OCI-LY7 (cell line): Measurements from ENCODE around the gene MYRIP.

ENCODE experiments used
- EZH2phosphoT487 ChIP-seq: fragments of 200-600 bp; sonication (generic); IDR thresholded peaks from 2 replicates; pipeline ENCODE4 v1.6.1; 2018; ENCODE audit warnings: low read depth, borderline replicate concordance, mild to moderate bottlenecking, mixed run types, antibody characterized with exemption, low read length, moderate library complexity, mixed read lengths
- TF ChIP-seq, protein P1 (sequence below): fragments of 200-600 bp; sonication (generic); conservative IDR thresholded peaks from 2 replicates; pipeline ENCODE4 v1.5.1; 2014; ENCODE audit warnings: mild to moderate bottlenecking, antibody characterized with exemption, low read length, moderate library complexity, mixed read lengths

DNA sequence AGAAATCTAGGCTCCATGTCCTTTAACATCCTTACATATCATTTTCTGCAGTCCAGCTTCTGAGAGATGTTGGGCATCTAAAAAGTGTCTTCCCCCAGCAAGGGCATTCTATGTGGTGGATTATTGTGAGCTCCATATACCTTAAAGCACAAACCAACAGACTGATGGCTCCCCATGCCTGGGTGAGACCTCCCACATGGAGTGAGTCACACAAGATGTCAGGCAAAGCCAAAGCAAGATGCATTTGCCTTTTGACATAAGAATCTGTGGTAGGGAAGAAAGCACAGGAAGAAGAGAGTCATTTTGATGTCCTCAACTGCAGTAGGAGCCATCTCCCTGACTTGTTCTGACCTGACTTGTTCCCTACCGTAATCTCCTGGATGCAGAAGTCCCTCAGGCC is 261.4 kb downstream of the MYRIP start:
- TF ChIP-seq, protein P1, sequence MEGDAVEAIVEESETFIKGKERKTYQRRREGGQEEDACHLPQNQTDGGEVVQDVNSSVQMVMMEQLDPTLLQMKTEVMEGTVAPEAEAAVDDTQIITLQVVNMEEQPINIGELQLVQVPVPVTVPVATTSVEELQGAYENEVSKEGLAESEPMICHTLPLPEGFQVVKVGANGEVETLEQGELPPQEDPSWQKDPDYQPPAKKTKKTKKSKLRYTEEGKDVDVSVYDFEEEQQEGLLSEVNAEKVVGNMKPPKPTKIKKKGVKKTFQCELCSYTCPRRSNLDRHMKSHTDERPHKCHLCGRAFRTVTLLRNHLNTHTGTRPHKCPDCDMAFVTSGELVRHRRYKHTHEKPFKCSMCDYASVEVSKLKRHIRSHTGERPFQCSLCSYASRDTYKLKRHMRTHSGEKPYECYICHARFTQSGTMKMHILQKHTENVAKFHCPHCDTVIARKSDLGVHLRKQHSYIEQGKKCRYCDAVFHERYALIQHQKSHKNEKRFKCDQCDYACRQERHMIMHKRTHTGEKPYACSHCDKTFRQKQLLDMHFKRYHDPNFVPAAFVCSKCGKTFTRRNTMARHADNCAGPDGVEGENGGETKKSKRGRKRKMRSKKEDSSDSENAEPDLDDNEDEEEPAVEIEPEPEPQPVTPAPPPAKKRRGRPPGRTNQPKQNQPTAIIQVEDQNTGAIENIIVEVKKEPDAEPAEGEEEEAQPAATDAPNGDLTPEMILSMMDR = no peak
- no peak for TF ChIP-seq EZH2phosphoT487
